ENCODE data around the gene FLT3LG.

DNA sequence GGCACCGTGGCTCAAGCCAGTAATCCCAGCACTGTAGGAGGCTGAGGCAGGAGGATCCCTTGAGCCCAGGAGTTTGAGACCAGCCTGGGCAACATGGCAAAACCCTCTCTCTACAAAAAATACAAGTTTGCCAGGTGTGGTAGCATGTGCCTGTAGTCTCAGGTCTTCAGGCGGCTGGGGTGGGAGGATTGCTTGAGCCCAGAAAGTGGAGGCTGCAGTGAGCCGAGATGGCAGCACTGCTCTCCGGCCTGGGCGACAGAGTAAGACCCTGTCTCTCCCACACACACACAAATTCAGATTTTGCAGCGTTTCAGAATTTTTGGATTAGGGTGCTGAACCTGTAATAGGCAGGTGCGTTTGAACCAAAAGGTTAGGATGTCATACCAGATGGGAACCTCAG is 24.5 kb downstream of the FLT3LG start:
- TF ChIP-seq HDAC6 (IDR thresholded peaks at IDR 0.05; ENCODE audit: low read depth, low read length), result no peak
- no peak for TF ChIP-seq TAF1 (IDR thresholded peaks at IDR 0.05; ENCODE audit: control insufficient read depth, extremely low read depth, insufficient read depth, low read length, severe bottlenecking)
- TF ChIP-seq ZNF133 (CRISPR knock-in tag; IDR thresholded peaks at IDR 0.05), result no peak
- no peak for TF ChIP-seq TBP (optimal IDR thresholded peaks at IDR 0.05; ENCODE audit: low read depth, low read length)
- TF ChIP-seq ZNF232 (CRISPR knock-in tag; IDR thresholded peaks at IDR 0.05), result no peak
- TF ChIP-seq NRF1 (conservative IDR thresholded peaks at IDR 0.05 in 1 of 2, IDR thresholded peaks at IDR 0.05 in 1 of 2), result no peak
- TF ChIP-seq, protein P1, sequence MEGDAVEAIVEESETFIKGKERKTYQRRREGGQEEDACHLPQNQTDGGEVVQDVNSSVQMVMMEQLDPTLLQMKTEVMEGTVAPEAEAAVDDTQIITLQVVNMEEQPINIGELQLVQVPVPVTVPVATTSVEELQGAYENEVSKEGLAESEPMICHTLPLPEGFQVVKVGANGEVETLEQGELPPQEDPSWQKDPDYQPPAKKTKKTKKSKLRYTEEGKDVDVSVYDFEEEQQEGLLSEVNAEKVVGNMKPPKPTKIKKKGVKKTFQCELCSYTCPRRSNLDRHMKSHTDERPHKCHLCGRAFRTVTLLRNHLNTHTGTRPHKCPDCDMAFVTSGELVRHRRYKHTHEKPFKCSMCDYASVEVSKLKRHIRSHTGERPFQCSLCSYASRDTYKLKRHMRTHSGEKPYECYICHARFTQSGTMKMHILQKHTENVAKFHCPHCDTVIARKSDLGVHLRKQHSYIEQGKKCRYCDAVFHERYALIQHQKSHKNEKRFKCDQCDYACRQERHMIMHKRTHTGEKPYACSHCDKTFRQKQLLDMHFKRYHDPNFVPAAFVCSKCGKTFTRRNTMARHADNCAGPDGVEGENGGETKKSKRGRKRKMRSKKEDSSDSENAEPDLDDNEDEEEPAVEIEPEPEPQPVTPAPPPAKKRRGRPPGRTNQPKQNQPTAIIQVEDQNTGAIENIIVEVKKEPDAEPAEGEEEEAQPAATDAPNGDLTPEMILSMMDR (IDR thresholded peaks at IDR 0.05 in 2 of 3, conservative IDR thresholded peaks at IDR 0.05 in 1 of 3; ENCODE audit: insufficient read depth in 2 of 3, low read depth in 1 of 3, low read length in 3 of 3), result no peak
